Measurements from ENCODE around the gene PADI6. TPM values are rescaled to one million over a fixed set of nuclear protein-coding genes. Genes with fewer than 3 reads are reported as not detected.

PADI6 gene
- total and polyA plus RNA-seq, 2 of the 8 experiments (the other 6 are each of a cell fraction or from before 2014, with no cell fraction given), result not detected

- H3K9ac ChIP-seq (replicated peaks in 1 of 4; ENCODE audit: extremely low read depth in 1 of 4, low read depth in 3 of 4, low read length in 3 of 4), result no peak overlapping the region; a peak in 1 of 7 replicates
- H3K4me2 ChIP-seq (ENCODE audit: insufficient read depth in 1 of 2, low read depth in 2 of 2, low read length in 2 of 2), result no peak overlapping the region
- H3K36me3 ChIP-seq (ENCODE audit: control insufficient read depth in 2 of 4, insufficient read depth in 4 of 4, low read length in 3 of 4), result no peaks in the 10 kb centered on the region
- no peak overlapping the region for H3K56ac ChIP-seq (replicated peaks; ENCODE audit: insufficient read length, low read depth, low read length)
- no peaks in the 10 kb centered on the region for H4K20me1 ChIP-seq (replicated peaks in 1 of 2; ENCODE audit: control insufficient read depth in 1 of 2, insufficient read depth in 2 of 2, low read length in 2 of 2)
- peaks cover 4% of the 10 kb centered on the region; the same call in 1 of the 2 replicates for H3K23me2 ChIP-seq (ENCODE audit: low read depth, low read length)
- H4K91ac ChIP-seq (replicated peaks; ENCODE audit: insufficient read length, low read length), result no peak overlapping the region
- H3K27ac ChIP-seq (ENCODE audit: low read depth, low read length), result no peak overlapping the region
- H2BK12ac ChIP-seq (ENCODE audit: low read depth, low read length), result no peak overlapping the region
- H3K79me1 ChIP-seq (ENCODE audit: low read depth, low read length), result no peaks in the 10 kb centered on the region
- DNase-seq (ENCODE audit: low read depth in 1 of 2, low spot score in 2 of 2), result no peak
- no peak overlapping the region for H2AK5ac ChIP-seq (ENCODE audit: low read depth, low read length)
- H3K79me2 ChIP-seq (ENCODE audit: control insufficient read depth in 1 of 2, insufficient read depth in 2 of 2, low read length in 2 of 2), result no peaks in the 10 kb centered on the region
- no peak overlapping the region for H3K18ac ChIP-seq (ENCODE audit: extremely low read depth, low read length)
- peaks cover 0 to 3% (median 0%) of the 10 kb centered on the region in 4 experiments; a peak in 2 of 7 replicates for H3K27me3 ChIP-seq (replicated peaks in 1 of 4; ENCODE audit: control insufficient read depth in 3 of 4, extremely low read depth in 1 of 4, insufficient read depth in 3 of 4, low read length in 3 of 4)
- H3K9me3 ChIP-seq (ENCODE audit: insufficient read depth in 2 of 2, low read depth in 1 of 2, low read length in 1 of 2), result peaks cover 0 to 3% of the 10 kb centered on the region in 2 experiments; a peak in 2 of 4 replicates
- 87% methylated on average over 7 of the region's 7 CpGs; no CpG with 5 or more reads in 1 of the 2 experiments for WGBS, 2 experiments (ENCODE audit: extremely low coverage in 1 of 2, insufficient coverage in 1 of 2, insufficient read length in 1 of 2, insufficient replicate concordance in 2 of 2, low coverage in 1 of 2, low lambda C conversion rate in 2 of 2, missing lambda C conversion rate in 1 of 2)
- H2BK120ac ChIP-seq (replicated peaks; ENCODE audit: low read depth, low read length), result no peak overlapping the region
- H2BK15ac ChIP-seq (ENCODE audit: low read length), result peak overlapping the region; percentile 31; the same call in 1 of the 2 replicates
- no peak overlapping the region for H4K5ac ChIP-seq (ENCODE audit: insufficient read length, low read depth, low read length)
- no peak overlapping the region for H4K8ac ChIP-seq (ENCODE audit: extremely low read depth, insufficient read depth, low read length)
- no peak for FAIRE-seq
- H2AFZ ChIP-seq (ENCODE audit: low read length), result no peak overlapping the region
- no peak overlapping the region for H3K14ac ChIP-seq (ENCODE audit: insufficient read length)
- H2BK5ac ChIP-seq (ENCODE audit: low read depth, low read length), result no peak overlapping the region
- 0 out of 2 replicates have a peak overlapping the region, but pooled peaks have one; percentile 7 for H2BK20ac ChIP-seq (ENCODE audit: low read length)
- H3K4me1 ChIP-seq (replicated peaks in 1 of 4; ENCODE audit: control insufficient read depth in 3 of 4, insufficient read depth in 4 of 4, low read length in 3 of 4), result no peaks in the 10 kb centered on the region
- ChIA-PET CTCF (ENCODE audit: partially characterized antibody) (interaction anchor here (0.6 to 2.0 kb wide), 5 partner anchors 33 to 277 kb away, joined by 3 to 8 read pairs (median 3); partner anchors contain the start of gene PADI6), POLR2A (ENCODE audit: partially characterized antibody) (interaction anchor here (0.5 kb wide), 1 partner anchor 96 kb away, joined by 3 read pairs; no protein-coding TSS in a partner anchor)
- H3K4me3 ChIP-seq (ENCODE audit: extremely low read depth in 1 of 4, insufficient read depth in 2 of 4, low read depth in 3 of 4, low read length in 4 of 4), result no peak overlapping the region
- no peak for TF ChIP-seq GTF2F1 (IDR thresholded peaks at IDR 0.05; ENCODE audit: borderline replicate concordance, low read depth, low read length)
- no peak overlapping the region for H3K4ac ChIP-seq (replicated peaks; ENCODE audit: insufficient read length, low read depth, low read length)
- no peak overlapping the region for H3K23ac ChIP-seq (ENCODE audit: insufficient read length)
Measured at GRCh38 chr1:17339521-17339920, 32.5 kb upstream of the PADI6 start.
